DMS 273 treated with DMSO at 0.1 percent for 48 hours (cell line): ENCODE results near the gene MRTFA.
"Not testable (repeated sequence)": the region's sequence is repeated elsewhere in the genome, so short reads cannot be mapped to it uniquely, and the experiment has no call there.

Experiments
- DNase-seq: peaks from one replicate; lab custom pipeline; 2025; lab: John Stamatoyannopoulos, UW

Gene MRTFA

GRCh38 chr22:40394607-40395006, 241.9 kb downstream of the MRTFA start:
- no peak for DNase-seq

GRCh38 chr22:40392618-40393017, 243.9 kb downstream of the MRTFA start:
- DNase-seq, result no peak

GRCh38 chr22:40391417-40391816, 245.1 kb downstream of the MRTFA start:
- no peak for DNase-seq

GRCh38 chr22:40388231-40388630, 248.3 kb downstream of the MRTFA start:
- DNase-seq, result no peak

- DNase-seq, result no peak
These were observed 248.8 kb downstream of the MRTFA start for GRCh38 chr22:40387746-40388145.

GRCh38 chr22:40385036-40385782, 251.3 kb downstream of the MRTFA start:
- DNase-seq, result no peak

- no peak for DNase-seq
These were observed 252.6 kb downstream of the MRTFA start for GRCh38 chr22:40383905-40384304.

GRCh38 chr22:40381461-40381860, 255.1 kb downstream of the MRTFA start:
- DNase-seq, result no peak

GRCh38 chr22:40378448-40378847, 258.1 kb downstream of the MRTFA start:
- not testable (repeated sequence) for DNase-seq

- no peak for DNase-seq
These were observed 258.6 kb downstream of the MRTFA start for GRCh38 chr22:40377931-40378330.

GRCh38 chr22:40376149-40376548, 260.4 kb downstream of the MRTFA start:
- DNase-seq, result no peak

- DNase-seq, result no peak
These were observed 262.0 kb downstream of the MRTFA start for GRCh38 chr22:40374567-40374966.

- no peak for DNase-seq
These were observed 267.7 kb downstream of the MRTFA start for GRCh38 chr22:40368836-40369235.

GRCh38 chr22:40368016-40368415, 268.5 kb downstream of the MRTFA start:
- no peak for DNase-seq

- DNase-seq, result no peak
These were observed 269.2 kb downstream of the MRTFA start for GRCh38 chr22:40367342-40367741.

- no peak for DNase-seq
These were observed 270.5 kb downstream of the MRTFA start for GRCh38 chr22:40366068-40366467.

- DNase-seq, result no peak
These were observed 272.1 kb downstream of the MRTFA start for GRCh38 chr22:40364431-40364830.

GRCh38 chr22:40363059-40363458, 273.5 kb downstream of the MRTFA start:
- DNase-seq, result no peak

- DNase-seq, result no peak
These were observed 275.4 kb downstream of the MRTFA start for GRCh38 chr22:40361100-40361499.
